Keratinocyte (primary cell): ENCODE results near the gene BRSK2.

ENCODE experiments used
- EZH2 ChIP-seq: IDR thresholded peaks from one replicate; pipeline ENCODE4 v1.6.1; 2012; ENCODE audit warnings: inconsistent platforms, mild to moderate bottlenecking, low read length, moderate library complexity
- TF ChIP-seq, protein P1 (sequence below), 3 experiments: IDR thresholded peaks in 1 of 3; conservative IDR thresholded peaks in 1 of 3; optimal IDR thresholded peaks in 1 of 3; 2 replicates in 2 of 3; 3 replicates in 1 of 3; pipeline versions ENCODE3 to v1.5.1; 2011; ENCODE audit warnings: low read length in 3 of 3, mild to moderate bottlenecking in 3 of 3, moderate library complexity in 2 of 3, control low read depth in 1 of 3, inconsistent platforms in 1 of 3; ENCODE audit not compliant: insufficient read depth in 2 of 3; ENCODE audit errors: extremely low read depth in 1 of 3

DNA sequence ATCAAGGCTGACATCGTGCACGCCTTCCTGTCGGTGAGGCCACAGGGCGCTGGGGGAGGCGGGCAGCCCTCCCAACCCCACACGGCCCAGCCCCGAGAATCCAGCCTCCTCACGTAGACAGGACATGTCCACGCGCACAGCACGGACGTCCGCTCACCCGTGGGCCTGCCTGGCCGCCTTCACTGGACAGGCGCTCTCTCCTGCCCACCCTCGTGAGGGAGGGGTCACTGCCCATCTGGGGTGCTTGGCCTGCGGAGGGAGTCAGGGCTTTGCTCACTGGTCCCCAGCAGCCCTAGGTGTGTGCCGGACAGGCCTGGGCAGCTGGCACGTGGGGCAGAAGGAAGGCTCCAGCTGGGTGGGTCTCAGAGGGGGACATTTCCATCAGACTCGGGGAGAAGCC is 64.8 kb downstream of the BRSK2 start:
- TF ChIP-seq, protein P1, sequence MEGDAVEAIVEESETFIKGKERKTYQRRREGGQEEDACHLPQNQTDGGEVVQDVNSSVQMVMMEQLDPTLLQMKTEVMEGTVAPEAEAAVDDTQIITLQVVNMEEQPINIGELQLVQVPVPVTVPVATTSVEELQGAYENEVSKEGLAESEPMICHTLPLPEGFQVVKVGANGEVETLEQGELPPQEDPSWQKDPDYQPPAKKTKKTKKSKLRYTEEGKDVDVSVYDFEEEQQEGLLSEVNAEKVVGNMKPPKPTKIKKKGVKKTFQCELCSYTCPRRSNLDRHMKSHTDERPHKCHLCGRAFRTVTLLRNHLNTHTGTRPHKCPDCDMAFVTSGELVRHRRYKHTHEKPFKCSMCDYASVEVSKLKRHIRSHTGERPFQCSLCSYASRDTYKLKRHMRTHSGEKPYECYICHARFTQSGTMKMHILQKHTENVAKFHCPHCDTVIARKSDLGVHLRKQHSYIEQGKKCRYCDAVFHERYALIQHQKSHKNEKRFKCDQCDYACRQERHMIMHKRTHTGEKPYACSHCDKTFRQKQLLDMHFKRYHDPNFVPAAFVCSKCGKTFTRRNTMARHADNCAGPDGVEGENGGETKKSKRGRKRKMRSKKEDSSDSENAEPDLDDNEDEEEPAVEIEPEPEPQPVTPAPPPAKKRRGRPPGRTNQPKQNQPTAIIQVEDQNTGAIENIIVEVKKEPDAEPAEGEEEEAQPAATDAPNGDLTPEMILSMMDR (optimal IDR thresholded peaks at IDR 0.05 in 1 of 3, IDR thresholded peaks at IDR 0.05 in 1 of 3, conservative IDR thresholded peaks at IDR 0.05 in 1 of 3; ENCODE audit: extremely low read depth in 1 of 3, insufficient read depth in 2 of 3, low read length in 3 of 3): no peak
- no peak for TF ChIP-seq EZH2
